Activated CD4-positive, CD25-positive, alpha-beta regulatory T cell treated with anti-CD3 and anti-CD28 coated beads, Interleukin-2, amount 50 U/mL, for 24 hours (primary cell): Measurements from ENCODE around the gene CHAC2.
"Not testable (repeated sequence)": the region's sequence is repeated elsewhere in the genome, so short reads cannot be mapped to it uniquely, and the experiment has no call there.

Experiments
- ATAC-seq, 2 donors: fragments of 150-1000 bp; cut with Tn5 transposase; one replicate each; pipeline ENCODE4 v1.10.0; 2021; ENCODE audit warnings: mild to moderate bottlenecking in 1 of 2, moderate library complexity in 1 of 2

The CHAC2 gene

GRCh38 chr2:53778536-53779162 is 11.0 kb downstream of the CHAC2 start:
- peak; percentile 44 to 58 for ATAC-seq

GRCh38 chr2:53780056-53780455 is 12.5 kb downstream of the CHAC2 start:
- no peak for ATAC-seq

GRCh38 chr2:53782676-53783075 is 15.1 kb downstream of the CHAC2 start:
- no peak for ATAC-seq

- ATAC-seq = no peak
Observed at GRCh38 chr2:53784436-53784835, 16.8 kb downstream of the CHAC2 start.

- ATAC-seq = no peak
Observed at GRCh38 chr2:53785366-53785765, 17.8 kb downstream of the CHAC2 start.

- peak; percentile 29 to 38 for ATAC-seq
Observed at GRCh38 chr2:53786352-53786704, 18.7 kb downstream of the CHAC2 start.

GRCh38 chr2:53786705-53787613 is 19.4 kb downstream of the CHAC2 start, which contains the start of the genes ASB3 and ERLEC1:
TSS of gene ASB3 (minus strand) at chr2:53786953. CDS start at chr2:53765572, 21,381 bp downstream.
TSS of gene ERLEC1 (plus strand) at chr2:53787044. CDS start at chr2:53787211, 167 bp downstream.
- ATAC-seq = peak; percentile 92 to 93

- no peak for ATAC-seq
Observed at GRCh38 chr2:53787614-53788289, 20.1 kb downstream of the CHAC2 start.

GRCh38 chr2:53793261-53793660 is 25.7 kb downstream of the CHAC2 start:
- ATAC-seq = no peak

- no peak for ATAC-seq
Observed at GRCh38 chr2:53793821-53794220, 26.2 kb downstream of the CHAC2 start.

GRCh38 chr2:53801547-53801946 is 33.9 kb downstream of the CHAC2 start:
- no peak for ATAC-seq

- no peak for ATAC-seq
Observed at GRCh38 chr2:53802617-53803151, 35.1 kb downstream of the CHAC2 start.

GRCh38 chr2:53811601-53812000 is 44.0 kb downstream of the CHAC2 start:
- no peak for ATAC-seq

- ATAC-seq = no peak
Observed at GRCh38 chr2:53813151-53813550, 45.5 kb downstream of the CHAC2 start.

GRCh38 chr2:53818854-53819435 is 51.3 kb downstream of the CHAC2 start:
- no peak for ATAC-seq

- ATAC-seq = no peak
Observed at GRCh38 chr2:53819634-53820033, 52.0 kb downstream of the CHAC2 start.

GRCh38 chr2:53820048-53820447 is 52.4 kb downstream of the CHAC2 start:
- no peak for ATAC-seq

- no peak for ATAC-seq
Observed at GRCh38 chr2:53820711-53821110, 53.1 kb downstream of the CHAC2 start.

GRCh38 chr2:53821810-53822209 is 54.2 kb downstream of the CHAC2 start:
- ATAC-seq = no peak

GRCh38 chr2:53823639-53824038 is 56.0 kb downstream of the CHAC2 start:
- not testable (repeated sequence) for ATAC-seq
